GM23338 (cell line): Measurements from ENCODE around the gene CCDC63.

ENCODE experiments used
- CREB1 ChIP-seq: fragments of 250-450 bp; sonication (Bioruptor Pico); IDR thresholded peaks from 2 replicates; pipeline ENCODE4 v1.5.0; 2020; ENCODE audit warnings: low read depth, mild to moderate bottlenecking, moderate library complexity
- POLR2AphosphoS5 ChIP-seq: IDR thresholded peaks from 2 replicates; pipeline ENCODE4 v1.6.1; 2016; ENCODE audit warnings: antibody characterized with exemption, low read depth
- TF ChIP-seq, protein P1 (sequence below), 2 experiments: fragments of 200-600 bp in 1 of 2; sonication (generic) in 1 of 2; conservative IDR thresholded peaks; 2 replicates each; pipeline versions ENCODE4 v1.5.1 to v1.6.1; 2016 to 2017; ENCODE audit warnings: antibody characterized with exemption in 2 of 2, low read depth in 2 of 2, mild to moderate bottlenecking in 2 of 2, moderate library complexity in 1 of 2
- TF ChIP-seq, protein P2 (sequence below): IDR thresholded peaks from one replicate; pipeline ENCODE4 v1.6.1; 2018; ENCODE audit warnings: antibody characterized with exemption; ENCODE audit not compliant: unreplicated experiment

DNA sequence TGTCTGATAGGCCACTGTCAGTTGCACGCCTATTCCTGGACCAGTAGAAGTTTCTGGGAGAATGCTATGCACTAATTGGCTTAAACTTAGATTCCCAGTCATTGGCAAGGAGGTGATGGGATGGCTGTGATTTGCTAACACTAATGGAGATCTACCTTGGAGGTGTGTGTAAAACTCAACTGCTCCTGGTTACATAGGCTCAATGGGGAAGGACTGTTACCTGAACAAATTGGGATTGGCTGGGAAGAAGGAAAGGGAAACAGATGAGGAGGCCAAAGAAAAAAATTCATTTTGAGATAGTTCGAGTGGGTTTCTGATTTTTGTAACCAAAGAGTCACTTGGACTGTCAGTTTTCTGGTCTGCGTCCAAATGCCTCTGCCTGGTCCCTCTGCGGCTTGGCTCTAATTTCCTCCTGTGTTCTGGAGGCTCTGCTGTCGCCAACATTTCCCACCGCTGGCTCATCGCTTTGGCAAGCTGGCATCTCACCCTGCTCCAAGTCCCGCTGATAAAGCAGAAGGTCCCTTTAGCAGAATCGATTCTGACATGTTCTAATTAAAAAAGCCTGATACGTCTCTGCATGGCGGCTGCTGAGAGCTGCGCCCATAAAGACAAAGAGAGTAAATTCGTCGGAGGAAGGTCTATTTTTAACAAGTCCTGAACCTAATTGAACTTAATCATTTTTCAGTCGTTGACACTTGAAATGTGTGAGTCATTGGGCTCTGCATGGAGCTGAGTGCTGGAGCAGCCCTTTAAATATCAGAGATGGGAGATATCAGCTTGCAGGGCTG lies 2.0 kb upstream of the CCDC63 start:
- TF ChIP-seq, protein P1, sequence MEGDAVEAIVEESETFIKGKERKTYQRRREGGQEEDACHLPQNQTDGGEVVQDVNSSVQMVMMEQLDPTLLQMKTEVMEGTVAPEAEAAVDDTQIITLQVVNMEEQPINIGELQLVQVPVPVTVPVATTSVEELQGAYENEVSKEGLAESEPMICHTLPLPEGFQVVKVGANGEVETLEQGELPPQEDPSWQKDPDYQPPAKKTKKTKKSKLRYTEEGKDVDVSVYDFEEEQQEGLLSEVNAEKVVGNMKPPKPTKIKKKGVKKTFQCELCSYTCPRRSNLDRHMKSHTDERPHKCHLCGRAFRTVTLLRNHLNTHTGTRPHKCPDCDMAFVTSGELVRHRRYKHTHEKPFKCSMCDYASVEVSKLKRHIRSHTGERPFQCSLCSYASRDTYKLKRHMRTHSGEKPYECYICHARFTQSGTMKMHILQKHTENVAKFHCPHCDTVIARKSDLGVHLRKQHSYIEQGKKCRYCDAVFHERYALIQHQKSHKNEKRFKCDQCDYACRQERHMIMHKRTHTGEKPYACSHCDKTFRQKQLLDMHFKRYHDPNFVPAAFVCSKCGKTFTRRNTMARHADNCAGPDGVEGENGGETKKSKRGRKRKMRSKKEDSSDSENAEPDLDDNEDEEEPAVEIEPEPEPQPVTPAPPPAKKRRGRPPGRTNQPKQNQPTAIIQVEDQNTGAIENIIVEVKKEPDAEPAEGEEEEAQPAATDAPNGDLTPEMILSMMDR (conservative IDR thresholded peaks at IDR 0.05; ENCODE audit: low read depth in 2 of 2) = no peak
- TF ChIP-seq CREB1 (CRISPR knock-in tag) = no peak
- no peak for TF ChIP-seq POLR2AphosphoS5
- TF ChIP-seq, protein P2, sequence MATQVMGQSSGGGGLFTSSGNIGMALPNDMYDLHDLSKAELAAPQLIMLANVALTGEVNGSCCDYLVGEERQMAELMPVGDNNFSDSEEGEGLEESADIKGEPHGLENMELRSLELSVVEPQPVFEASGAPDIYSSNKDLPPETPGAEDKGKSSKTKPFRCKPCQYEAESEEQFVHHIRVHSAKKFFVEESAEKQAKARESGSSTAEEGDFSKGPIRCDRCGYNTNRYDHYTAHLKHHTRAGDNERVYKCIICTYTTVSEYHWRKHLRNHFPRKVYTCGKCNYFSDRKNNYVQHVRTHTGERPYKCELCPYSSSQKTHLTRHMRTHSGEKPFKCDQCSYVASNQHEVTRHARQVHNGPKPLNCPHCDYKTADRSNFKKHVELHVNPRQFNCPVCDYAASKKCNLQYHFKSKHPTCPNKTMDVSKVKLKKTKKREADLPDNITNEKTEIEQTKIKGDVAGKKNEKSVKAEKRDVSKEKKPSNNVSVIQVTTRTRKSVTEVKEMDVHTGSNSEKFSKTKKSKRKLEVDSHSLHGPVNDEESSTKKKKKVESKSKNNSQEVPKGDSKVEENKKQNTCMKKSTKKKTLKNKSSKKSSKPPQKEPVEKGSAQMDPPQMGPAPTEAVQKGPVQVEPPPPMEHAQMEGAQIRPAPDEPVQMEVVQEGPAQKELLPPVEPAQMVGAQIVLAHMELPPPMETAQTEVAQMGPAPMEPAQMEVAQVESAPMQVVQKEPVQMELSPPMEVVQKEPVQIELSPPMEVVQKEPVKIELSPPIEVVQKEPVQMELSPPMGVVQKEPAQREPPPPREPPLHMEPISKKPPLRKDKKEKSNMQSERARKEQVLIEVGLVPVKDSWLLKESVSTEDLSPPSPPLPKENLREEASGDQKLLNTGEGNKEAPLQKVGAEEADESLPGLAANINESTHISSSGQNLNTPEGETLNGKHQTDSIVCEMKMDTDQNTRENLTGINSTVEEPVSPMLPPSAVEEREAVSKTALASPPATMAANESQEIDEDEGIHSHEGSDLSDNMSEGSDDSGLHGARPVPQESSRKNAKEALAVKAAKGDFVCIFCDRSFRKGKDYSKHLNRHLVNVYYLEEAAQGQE = no peak
